H1 (cell line): ENCODE results near the gene UBIAD1. TPM values are rescaled to one million over a fixed set of nuclear protein-coding genes. Genes with fewer than 3 reads are reported as not detected.

Source experiments
- CTCF ChIA-PET: fragments of 300-600 bp; sonication (Branson Sonifier 250); formaldehyde crosslinking; loops from one replicate; lab custom pipeline; 2021; ENCODE audit not compliant: partially characterized antibody; lab: Charles Lee
- POLR2A ChIA-PET: fragments of 300-600 bp; sonication (Branson Sonifier 250); formaldehyde crosslinking; loops from one replicate; lab custom pipeline; 2021; ENCODE audit warnings: inconsistent platforms; ENCODE audit not compliant: partially characterized antibody; lab: Charles Lee
- DNase-seq, 2 experiments: peaks; one replicate each; pipeline versions ENCODE4 v3.0.0 to v3.0.0-alpha.2; 2010 to 2022; ENCODE audit warnings: low spot score in 2 of 2, low read depth in 1 of 2, mixed read lengths in 1 of 2
- FAIRE-seq: peaks from 2 replicates; lab custom pipeline; 2011; peaks lifted over from hg19 to GRCh38; lab: Jason Lieb, UNC
- H2AFZ ChIP-seq: 2 replicates; pipeline ENCODE4 v1.8.1; 2012; ENCODE audit warnings: low read length, inconsistent platforms
- H2AK5ac ChIP-seq: 2 replicates; pipeline ENCODE4 v1.6.1; 2013; ENCODE audit warnings: low read depth, low read length
- H2BK120ac ChIP-seq: replicated peaks from 2 replicates; pipeline ENCODE3; 2013; ENCODE audit warnings: low read depth, low read length, inconsistent platforms
- H2BK12ac ChIP-seq: 2 replicates; pipeline ENCODE4 v1.6.1; 2013; ENCODE audit warnings: low read depth, low read length
- H2BK15ac ChIP-seq: 2 replicates; pipeline ENCODE4 v1.6.1; 2013; ENCODE audit warnings: low read length
- H2BK20ac ChIP-seq: 2 replicates; pipeline ENCODE4 v1.6.1; 2013; ENCODE audit warnings: low read length
- H2BK5ac ChIP-seq: 2 replicates; pipeline ENCODE4 v1.6.1; 2013; ENCODE audit warnings: low read depth, low read length
- H3K14ac ChIP-seq: 2 replicates; pipeline ENCODE4 v1.6.1; 2013; ENCODE audit warnings: inconsistent platforms; ENCODE audit not compliant: insufficient read length
- H3K18ac ChIP-seq: 2 replicates; pipeline ENCODE4 v1.6.1; 2013; ENCODE audit warnings: low read length; ENCODE audit errors: extremely low read depth
- H3K23ac ChIP-seq: 2 replicates; pipeline ENCODE4 v1.6.1; 2013; ENCODE audit warnings: inconsistent platforms; ENCODE audit not compliant: insufficient read length
- H3K23me2 ChIP-seq: 2 replicates; pipeline ENCODE4 v1.6.1; 2013; ENCODE audit warnings: low read depth, low read length
- H3K27ac ChIP-seq: 2 replicates; pipeline ENCODE4 v1.6.1; 2011; ENCODE audit warnings: low read depth, low read length, inconsistent platforms
- H3K27me3 ChIP-seq, 4 experiments: replicated peaks in 1 of 4; 1 replicate in 1 of 4; 2 replicates in 3 of 4; pipeline versions ENCODE4 v1.6.1 to v1.8.1; 2011 to 2013; ENCODE audit warnings: low read length in 3 of 4, mild to moderate bottlenecking in 3 of 4, inconsistent platforms in 2 of 4, mixed read lengths in 2 of 4, moderate library complexity in 1 of 4; ENCODE audit not compliant: control insufficient read depth in 3 of 4, insufficient read depth in 3 of 4; ENCODE audit errors: extremely low read depth in 1 of 4
- H3K36me3 ChIP-seq, 4 experiments: 2 replicates each; pipeline versions ENCODE4 v1.6.1 to v1.8.1; 2011 to 2013; ENCODE audit warnings: mild to moderate bottlenecking in 4 of 4, low read length in 3 of 4, moderate library complexity in 2 of 4, control low read depth in 1 of 4, inconsistent platforms in 1 of 4; ENCODE audit not compliant: insufficient read depth in 4 of 4, control insufficient read depth in 2 of 4
- H3K4ac ChIP-seq: replicated peaks from 2 replicates; pipeline ENCODE3; 2013; ENCODE audit warnings: low read length, low read depth, mixed read lengths, inconsistent platforms; ENCODE audit not compliant: insufficient read length
- H3K4me1 ChIP-seq, 4 experiments: replicated peaks in 1 of 4; 1 replicate in 1 of 4; 2 replicates in 3 of 4; pipeline versions ENCODE4 v1.6.1 to v1.8.1; 2011 to 2013; ENCODE audit warnings: low read length in 3 of 4, inconsistent platforms in 2 of 4, mixed read lengths in 1 of 4; ENCODE audit not compliant: insufficient read depth in 4 of 4, control insufficient read depth in 3 of 4
- H3K4me2 ChIP-seq, 2 experiments: 2 replicates each; pipeline versions ENCODE4 v1.6.1 to v1.8.1; 2011 to 2013; ENCODE audit warnings: low read depth in 2 of 2, low read length in 2 of 2, control low read depth in 1 of 2, inconsistent platforms in 1 of 2, mild to moderate bottlenecking in 1 of 2; ENCODE audit not compliant: insufficient read depth in 1 of 2
- H3K4me3 ChIP-seq, 4 experiments: fragments of 200-600, 300-600 bp in 1 of 4; sonication (generic), shearing (Covaris generic), sonication (Bioruptor Twin) in 1 of 4; 2 replicates each; pipeline versions ENCODE4 v1.5.1 to v1.8.1; 2011 to 2016; ENCODE audit warnings: low read length in 4 of 4, low read depth in 3 of 4, control low read depth in 2 of 4, inconsistent platforms in 2 of 4, mild to moderate bottlenecking in 2 of 4, mixed read lengths in 1 of 4, moderate library complexity in 1 of 4; ENCODE audit not compliant: insufficient read depth in 2 of 4; ENCODE audit errors: extremely low read depth in 1 of 4
- H3K56ac ChIP-seq: replicated peaks from 2 replicates; pipeline ENCODE3; 2013; ENCODE audit warnings: low read depth, mild to moderate bottlenecking, mixed read lengths, low read length, inconsistent platforms; ENCODE audit not compliant: insufficient read length
- H3K79me1 ChIP-seq: 2 replicates; pipeline ENCODE4 v1.6.1; 2013; ENCODE audit warnings: low read depth, low read length, control low read depth
- H3K79me2 ChIP-seq, 2 experiments: 2 replicates each; pipeline versions ENCODE4 v1.6.1 to v1.8.1; 2012 to 2013; ENCODE audit warnings: low read length in 2 of 2, mild to moderate bottlenecking in 2 of 2, inconsistent platforms in 1 of 2; ENCODE audit not compliant: insufficient read depth in 2 of 2, control insufficient read depth in 1 of 2
- H3K9ac ChIP-seq, 4 experiments: replicated peaks in 1 of 4; 1 replicate in 1 of 4; 2 replicates in 3 of 4; pipeline versions ENCODE4 v1.6.1 to v1.8.1; 2011 to 2013; ENCODE audit warnings: low read depth in 3 of 4, low read length in 3 of 4, control low read depth in 2 of 4, mild to moderate bottlenecking in 2 of 4, moderate library complexity in 2 of 4, inconsistent platforms in 1 of 4; ENCODE audit errors: extremely low read depth in 1 of 4
- H3K9me3 ChIP-seq, 2 experiments: 2 replicates each; pipeline versions ENCODE4 v1.6.1 to v1.8.1; 2012 to 2013; ENCODE audit warnings: mild to moderate bottlenecking in 2 of 2, moderate library complexity in 2 of 2, control low read depth in 1 of 2, inconsistent platforms in 1 of 2, low read depth in 1 of 2, low read length in 1 of 2, mixed read lengths in 1 of 2; ENCODE audit not compliant: insufficient read depth in 2 of 2
- H4K20me1 ChIP-seq, 2 experiments: replicated peaks in 1 of 2; 2 replicates each; pipeline versions ENCODE3 to v1.8.1; 2011 to 2013; ENCODE audit warnings: inconsistent platforms in 2 of 2, low read length in 2 of 2, mild to moderate bottlenecking in 1 of 2; ENCODE audit not compliant: insufficient read depth in 2 of 2, control insufficient read depth in 1 of 2
- H4K5ac ChIP-seq: 2 replicates; pipeline ENCODE4 v1.6.1; 2013; ENCODE audit warnings: low read length, low read depth, mixed read lengths, inconsistent platforms; ENCODE audit not compliant: insufficient read length
- H4K8ac ChIP-seq: 2 replicates; pipeline ENCODE4 v1.8.0; 2013; ENCODE audit warnings: mild to moderate bottlenecking, moderate library complexity, low read length, inconsistent platforms; ENCODE audit not compliant: insufficient read depth; ENCODE audit errors: extremely low read depth
- H4K91ac ChIP-seq: replicated peaks from 2 replicates; pipeline ENCODE3; 2013; ENCODE audit warnings: low read length, mixed read lengths, inconsistent platforms; ENCODE audit not compliant: insufficient read length
- MAFK ChIP-seq: IDR thresholded peaks from 2 replicates; pipeline ENCODE4 v1.6.1; 2012; ENCODE audit warnings: low read depth, mild to moderate bottlenecking, improper control_type of control experiment, low read length
- POLR2AphosphoS5 ChIP-seq: IDR thresholded peaks from 2 replicates; pipeline ENCODE4 v1.6.1; 2011; ENCODE audit warnings: low read depth, low read length
- POU5F1 ChIP-seq: IDR thresholded peaks from 2 replicates; pipeline ENCODE4 v1.6.1; 2011; ENCODE audit warnings: low read depth, mild to moderate bottlenecking, low read length, moderate library complexity
- RAD21 ChIP-seq, 2 experiments: IDR thresholded peaks in 1 of 2; conservative IDR thresholded peaks in 1 of 2; 2 replicates each; pipeline ENCODE4 v1.6.1; 2011; ENCODE audit warnings: low read depth in 2 of 2, low read length in 2 of 2, improper control_type of control experiment in 1 of 2, inconsistent platforms in 1 of 2, mild to moderate bottlenecking in 1 of 2, moderate library complexity in 1 of 2
- SP2 ChIP-seq: IDR thresholded peaks from 2 replicates; pipeline ENCODE4 v1.6.1; 2012; ENCODE audit warnings: mild to moderate bottlenecking, low read length, inconsistent platforms
- SP4 ChIP-seq: IDR thresholded peaks from 2 replicates; pipeline ENCODE4 v1.6.1; 2012; ENCODE audit warnings: low read length, inconsistent platforms
- TBP ChIP-seq: IDR thresholded peaks from 2 replicates; pipeline ENCODE4 v1.6.1; 2011; ENCODE audit warnings: low read depth, low read length, improper control_type of control experiment
- WGBS, 2 experiments: shearing (Covaris generic) in 1 of 2; methylation state at CpG; one replicate each; pipeline versions ENCODE4 v1.1.6 to v1.1.7; 2013 to 2015; ENCODE audit warnings: low lambda C conversion rate in 2 of 2, mixed read lengths in 2 of 2, inconsistent platforms in 1 of 2, low coverage in 1 of 2, missing lambda C conversion rate in 1 of 2; ENCODE audit not compliant: insufficient replicate concordance in 2 of 2, insufficient coverage in 1 of 2, insufficient read length in 1 of 2; ENCODE audit errors: extremely low coverage in 1 of 2, missing lambda C conversion rate in 1 of 2; 5-methylcytosine and 5-hydroxymethylcytosine counted together
- long read RNA-seq, 2 experiments: library from RNA in 1 of 2; library from capped mRNA in 1 of 2; stranded (forward); transcript quantifications; one replicate each; pipeline ENCODE4 v2.0.0, GENCODE V29; 2021; ENCODE audit warnings: inconsistent platforms in 1 of 2
- polyA minus RNA-seq, 3 experiments: library from RNA; depleted of rRNA, polyadenylated mRNA; stranded (reverse); fragments of >200 nt; gene quantifications; 1 replicate in 2 of 3; 2 replicates in 1 of 3; pipeline ENCODE4 v1.2.3, GENCODE V29; 2011
- polyA plus RNA-seq, 7 experiments: library from polyadenylated mRNA; depleted of rRNA in 3 of 7; stranded (reverse) in 5 of 7; unstranded in 2 of 7; fragments of >200 nt in 5 of 7; fragments of 200-250 nt in 2 of 7; gene quantifications; 1 replicate in 5 of 7; 2 replicates in 1 of 7; 4 replicates in 1 of 7; pipeline versions ENCODE4 v1.2.1 to v1.2.3, GENCODE V29; 2011 to 2013; ENCODE audit warnings: missing spikeins in 2 of 7, mixed read lengths in 2 of 7
- total RNA-seq: library from RNA; stranded (reverse); fragmentation: NEBNext Ultra II Directional; extraction: Animal tissue kit (Norgen Biotek cat#: 25700); gene quantifications from 2 replicates; pipeline ENCODE4 v1.2.1, GENCODE V29; 2021

Gene UBIAD1, protein sequence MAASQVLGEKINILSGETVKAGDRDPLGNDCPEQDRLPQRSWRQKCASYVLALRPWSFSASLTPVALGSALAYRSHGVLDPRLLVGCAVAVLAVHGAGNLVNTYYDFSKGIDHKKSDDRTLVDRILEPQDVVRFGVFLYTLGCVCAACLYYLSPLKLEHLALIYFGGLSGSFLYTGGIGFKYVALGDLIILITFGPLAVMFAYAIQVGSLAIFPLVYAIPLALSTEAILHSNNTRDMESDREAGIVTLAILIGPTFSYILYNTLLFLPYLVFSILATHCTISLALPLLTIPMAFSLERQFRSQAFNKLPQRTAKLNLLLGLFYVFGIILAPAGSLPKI
- total RNA-seq (22.7 and 23.4 TPM in 2 replicates), polyA plus RNA-seq (2011; rRNA removed) (26.6 and 32.4 TPM in 2 replicates), polyA minus RNA-seq (2011; rRNA and poly(A)+ RNA removed) (48.4 and 59.9 TPM in 2 replicates)
- 22.4 TPM for polyA plus RNA-seq (2011; cell fraction: cytosol; rRNA removed)
- polyA plus RNA-seq (2011; cell fraction: nucleus; rRNA removed) = 22.1 TPM
- polyA plus RNA-seq (2012, experiment 1 of 2) = 15.2 to 19.3 TPM (median 17.5 TPM) in 4 replicates
- 22.6 TPM for polyA plus RNA-seq (2012, experiment 2 of 2)
- 21.6 TPM for polyA plus RNA-seq (2013, experiment 1 of 2)
- polyA plus RNA-seq (2013, experiment 2 of 2) = 23.3 TPM
- polyA minus RNA-seq (2011; cell fraction: cytosol; rRNA and poly(A)+ RNA removed) = 17.0 TPM
- polyA minus RNA-seq (2011; cell fraction: nucleus; rRNA and poly(A)+ RNA removed) = 24.8 TPM
- long read RNA-seq, experiment 1, transcript UBIAD1-202 (2 exons, 3,646 nt) = major isoform, 28 of 34 reads
- long read RNA-seq, experiment 1, partial matches to known transcripts = 0 of 34 reads
- long read RNA-seq, experiment 1, other reads (novel, unspliced or antisense) = 6 of 34 reads
- long read RNA-seq, experiment 2, transcript UBIAD1-202 (2 exons, 3,646 nt) = major isoform, 21 of 21 reads
- long read RNA-seq, experiment 2, partial matches to known transcripts = 0 of 21 reads
- long read RNA-seq, experiment 2, other reads (novel, unspliced or antisense) = 0 of 21 reads

DNA sequence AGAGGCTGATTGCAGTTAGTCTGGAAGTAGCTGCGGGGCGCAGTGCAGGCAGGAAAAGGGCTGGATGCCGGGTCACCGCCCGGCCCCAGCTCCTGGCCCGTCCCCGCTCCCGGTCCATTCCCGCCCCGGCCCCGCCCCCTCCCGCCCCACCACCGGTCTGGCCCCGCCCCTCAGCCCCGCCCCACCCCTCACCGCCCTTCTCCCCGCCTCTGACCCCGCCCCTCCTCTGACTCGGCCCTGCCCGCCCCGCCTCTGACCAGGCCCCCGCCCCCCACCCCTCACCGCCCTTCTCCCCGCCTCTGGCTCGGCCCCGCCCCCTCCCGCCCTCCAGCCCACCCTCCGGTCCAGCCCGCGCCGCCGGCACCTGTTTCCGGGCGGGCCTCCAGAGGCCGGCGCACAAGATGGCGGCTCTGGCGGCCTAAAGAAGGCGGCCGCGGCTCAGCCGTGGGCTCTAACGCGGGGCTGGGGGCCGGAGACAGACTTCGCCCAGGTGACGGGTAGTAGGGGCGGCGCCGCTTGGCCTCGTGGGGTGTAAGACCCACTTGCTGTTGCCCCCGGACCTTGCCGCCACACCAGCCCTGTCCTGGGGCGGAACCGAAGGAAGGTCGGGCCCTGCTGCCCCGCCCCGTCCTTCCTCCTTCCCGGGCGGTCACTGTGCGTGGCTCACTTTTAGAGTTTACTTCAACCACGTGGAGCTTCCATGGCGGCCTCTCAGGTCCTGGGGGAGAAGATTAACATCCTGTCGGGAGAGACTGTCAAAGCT, at the start of gene UBIAD1:
Gene UBIAD1, plus strand, starts transcription at position 367 of the 763 bp plus-strand sequence. Its CDS starts 334 bp downstream, at position 701.
- FAIRE-seq = no peak
- no peaks in the 10 kb centered on the region for H3K36me3 ChIP-seq
- TF ChIP-seq SP2 (no peak), POU5F1 (no peak), RAD21 (IDR thresholded peaks at IDR 0.05 in 1 of 2, conservative IDR thresholded peaks at IDR 0.05 in 1 of 2; ENCODE audit: low read depth in 2 of 2, low read length in 2 of 2) (peak; percentile 17 to 35; a peak in 2 of 4 replicates), TBP (peak; percentile 87), MAFK (no peak), POLR2AphosphoS5 (no peak), SP4 (peak; percentile 37; the same call in 1 of the 2 replicates)

More for the DNA sequence above, at the start of gene UBIAD1:
- Histone ChIP-seq H3K23ac (no peak within 1 kb of the TSS), H3K4me2 (peak within 1 kb of the TSS; percentile 83 to 99), H3K9ac (peak within 1 kb of the TSS; percentile 89 to 97 (median 90)), H4K8ac (peak within 1 kb of the TSS; percentile 100; the same call in 1 of the 2 replicates), H2BK20ac (no peak within 1 kb of the TSS), H2AK5ac (no peak within 1 kb of the TSS), H3K4me3 (peak within 1 kb of the TSS; percentile 82 to 98 (median 92)), H3K27me3 (no peaks in the 10 kb centered on the region), H2BK120ac (peak within 1 kb of the TSS; percentile 54), H3K23me2 (peaks cover 7% of the 10 kb centered on the region), H2AFZ (peak within 1 kb of the TSS; percentile 96), H3K18ac (peak within 1 kb of the TSS; percentile 17; the same call in 1 of the 2 replicates), H3K27ac (peak within 1 kb of the TSS; percentile 92), H3K79me2 (peaks cover 0 to 32% of the 10 kb centered on the region in 2 experiments; a peak in 2 of 4 replicates), H3K4ac (no peak within 1 kb of the TSS), H2BK15ac (no peak within 1 kb of the TSS), H2BK12ac (peak within 1 kb of the TSS; percentile 60), H4K91ac (peak within 1 kb of the TSS; percentile 65), H3K56ac (peak within 1 kb of the TSS; percentile 87), H3K79me1 (peaks cover 3% of the 10 kb centered on the region; the same call in 1 of the 2 replicates), H2BK5ac (peak within 1 kb of the TSS; percentile 95), H3K4me1 (peaks cover 0 to 3% (median 1%) of the 10 kb centered on the region in 4 experiments; a peak in 3 of 7 replicates), H3K9me3 (no peaks in the 10 kb centered on the region), H3K14ac (no peak within 1 kb of the TSS), H4K5ac (peak within 1 kb of the TSS; percentile 96), H4K20me1 (peaks cover 0 to 2% of the 10 kb centered on the region in 2 experiments)
- ChIA-PET POLR2A (interaction anchor here (0.6 to 2.1 kb wide), 12 partner anchors 10 to 206 kb away, joined by 3 to 17 read pairs (median 4); partner anchors contain the start of genes DISP3 and MTOR), CTCF (interaction anchor here (0.8 to 3.1 kb wide), 5 partner anchors 11 to 372 kb away, joined by 3 to 19 read pairs (median 3); partner anchors contain the start of gene MTOR)
- WGBS, 2 experiments = 2% methylated on average over 25 of the region's 64 CpGs; no CpG with 5 or more reads in 1 of the 2 experiments
- DNase-seq = peak; percentile 64 to 79
